CD8-positive, alpha-beta memory T cell (primary cell): Measurements from ENCODE around the gene MIER2. TPM values are rescaled to one million over a fixed set of nuclear protein-coding genes. Genes with fewer than 3 reads are reported as not detected.

ENCODE experiments used
- CTCF ChIA-PET: fragments of 350-600 bp; sonication (Branson Sonifier 250); formaldehyde crosslinking; loops from one replicate; lab custom pipeline; 2021; ENCODE audit warnings: antibody characterized with exemption; lab: Charles Lee
- POLR2A ChIA-PET: fragments of 350-600 bp; sonication (Branson Sonifier 250); formaldehyde crosslinking; loops from one replicate; lab custom pipeline; 2021; ENCODE audit warnings: antibody characterized with exemption; lab: Charles Lee
- DNase-seq, 5 donors: peaks; one replicate each; pipeline versions ENCODE4 v3.0.0 to v3.0.0-alpha.2; 2020 to 2022; ENCODE audit warnings: mixed read lengths in 1 of 5
- H3K27ac ChIP-seq: one replicate; pipeline ENCODE4 v1.7.0; 2013; ENCODE audit warnings: low read depth, mild to moderate bottlenecking, low read length, moderate library complexity
- H3K27me3 ChIP-seq: 2 replicates; pipeline ENCODE4 v1.7.0; 2013; ENCODE audit warnings: low read length, mild to moderate bottlenecking; ENCODE audit not compliant: insufficient read depth, poor library complexity, severe bottlenecking
- H3K36me3 ChIP-seq: 2 replicates; pipeline ENCODE4 v1.7.0; 2013; ENCODE audit warnings: mild to moderate bottlenecking, low read length, moderate library complexity; ENCODE audit not compliant: insufficient read depth
- H3K4me1 ChIP-seq: 2 replicates; pipeline ENCODE4 v1.7.0; 2013; ENCODE audit warnings: mild to moderate bottlenecking, low read length, moderate library complexity; ENCODE audit not compliant: insufficient read depth
- H3K4me3 ChIP-seq: 2 replicates; pipeline ENCODE4 v1.7.0; 2013; ENCODE audit warnings: mild to moderate bottlenecking, low read length
- H3K9me3 ChIP-seq: 2 replicates; pipeline ENCODE4 v1.7.0; 2013; ENCODE audit warnings: mild to moderate bottlenecking, low read length
- H3K27ac Mint-ChIP-seq, 8 donors: one replicate each; pipeline ENCODE4 v1.8.0; 2020 to 2021; ENCODE audit warnings: mixed read lengths in 8 of 8, mild to moderate bottlenecking in 6 of 8, inconsistent platforms in 3 of 8, moderate library complexity in 3 of 8
- H3K27me3 Mint-ChIP-seq, 2 donors: one replicate each; pipeline ENCODE4 v1.8.0; 2020 to 2021; ENCODE audit warnings: mixed read lengths in 2 of 2, mild to moderate bottlenecking in 1 of 2, moderate library complexity in 1 of 2
- H3K36me3 Mint-ChIP-seq, 3 donors: one replicate each; pipeline ENCODE4 v1.8.0; 2020 to 2021; ENCODE audit warnings: mixed read lengths in 3 of 3, inconsistent platforms in 1 of 3, mild to moderate bottlenecking in 1 of 3
- H3K4me1 Mint-ChIP-seq, 3 donors: one replicate each; pipeline ENCODE4 v1.8.0; 2020 to 2021; ENCODE audit warnings: mixed read lengths in 3 of 3, inconsistent platforms in 1 of 3, mild to moderate bottlenecking in 1 of 3
- H3K4me3 Mint-ChIP-seq, 7 donors: one replicate each; pipeline ENCODE4 v1.8.0; 2020 to 2021; ENCODE audit warnings: mixed read lengths in 7 of 7, mild to moderate bottlenecking in 6 of 7, moderate library complexity in 4 of 7, inconsistent platforms in 2 of 7
- H3K9me3 Mint-ChIP-seq, 5 donors: one replicate each; pipeline ENCODE4 v1.8.0; 2020 to 2022; ENCODE audit warnings: mixed read lengths in 5 of 5, mild to moderate bottlenecking in 3 of 5, moderate library complexity in 2 of 5, inconsistent platforms in 1 of 5
- polyA plus RNA-seq: library from polyadenylated mRNA; unstranded; fragments of 300-500 nt; fragmentation: Illumina TruSeq; gene quantifications from one replicate; pipeline ENCODE4 v1.2.3, GENCODE V29; 2021
- total RNA-seq, 2 experiments: library from RNA; stranded (reverse); gene quantifications; one replicate each; pipeline ENCODE4 v1.2.3, GENCODE V29; 2021

Gene MIER2
- total and polyA plus RNA-seq, 3 experiments from 2014 or later: 4.9 to 20.9 (median 20.9) TPM

DNA sequence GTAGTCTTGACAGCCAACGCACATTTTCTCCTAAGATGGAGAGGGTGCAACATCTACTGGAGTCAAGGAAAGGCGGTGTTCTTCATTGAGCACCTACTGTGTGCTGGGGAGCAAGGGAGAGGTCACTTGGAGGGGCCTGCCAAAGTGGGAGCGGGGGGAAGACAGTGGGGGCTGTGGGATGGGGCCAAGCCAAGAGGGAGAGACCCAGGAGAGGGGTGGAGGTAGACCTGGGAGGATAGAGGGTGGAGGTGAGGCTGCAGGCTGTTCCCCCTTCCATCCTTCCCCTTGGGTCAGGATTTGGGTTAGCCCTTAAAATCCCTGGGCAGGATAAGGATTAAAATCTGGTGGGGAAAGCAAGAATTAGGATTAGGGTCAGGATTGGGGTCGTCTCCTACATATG is 51.6 kb downstream of the MIER2 start:
- CTCF ChIA-PET: interaction anchor here (0.6 kb wide), 1 partner anchor 69 kb away, joined by 3 read pairs; no protein-coding TSS in a partner anchor
- Mint-ChIP-seq H3K36me3 (peaks cover 0 to 3% (median 0%) of the 10 kb centered on the region in 3 donors), H3K4me3 (peak overlapping the region in 4 of 7 donors; percentile 29 to 74 (median 40)), H3K27me3 (peaks cover 32 to 68% of the 10 kb centered on the region in 2 donors), H3K4me1 (peaks cover 16 to 19% (median 19%) of the 10 kb centered on the region in 3 donors), H3K27ac (peak overlapping the region in 2 of 8 donors; percentile 17 to 52), H3K9me3 (no peaks in the 10 kb centered on the region)
- POLR2A ChIA-PET: no interaction called here
- Histone ChIP-seq H3K9me3 (no peaks in the 10 kb centered on the region), H3K27ac (no peak overlapping the region), H3K27me3 (peaks cover 13% of the 10 kb centered on the region), H3K4me1 (peaks cover 9% of the 10 kb centered on the region), H3K36me3 (no peaks in the 10 kb centered on the region), H3K4me3 (no peak overlapping the region)
- no peak for DNase-seq

DNA sequence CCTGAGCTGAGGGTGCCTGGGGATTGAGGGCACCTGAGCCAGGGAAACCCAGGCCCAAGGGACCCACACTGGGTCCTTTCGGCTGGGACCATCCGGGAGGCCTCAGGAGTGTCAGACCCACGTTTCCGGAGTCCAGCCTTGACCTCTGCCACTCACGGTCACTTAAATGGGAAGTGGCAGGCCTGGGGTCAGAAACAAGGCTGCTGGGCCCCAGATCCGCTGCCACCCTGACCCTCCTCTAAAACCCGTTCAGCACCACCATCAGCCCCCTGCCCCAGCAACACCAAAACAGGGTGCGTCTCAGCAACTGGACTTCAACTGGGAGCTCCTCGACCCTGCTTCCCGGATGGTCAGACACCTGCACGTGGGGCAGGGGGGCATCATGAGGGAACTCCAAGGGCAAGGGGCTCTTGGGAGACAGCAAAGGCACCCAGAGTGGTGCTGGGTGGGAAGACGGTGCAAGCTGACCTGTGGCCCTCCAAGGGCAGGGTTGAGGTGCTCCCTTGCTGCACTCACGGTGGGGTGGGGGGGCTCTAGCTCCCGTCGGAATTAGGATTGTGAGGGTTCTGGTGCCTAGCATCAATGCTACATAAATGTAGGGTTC is 52.2 kb downstream of the MIER2 start:
- DNase-seq: no peak
- Mint-ChIP-seq H3K9me3 (no peaks in the 10 kb centered on the region), H3K4me3 (peak overlapping the region in 4 of 7 donors; percentile 10 to 72 (median 27)), H3K4me1 (peaks cover 16 to 19% (median 19%) of the 10 kb centered on the region in 3 donors), H3K27me3 (peaks cover 33 to 70% of the 10 kb centered on the region in 2 donors), H3K27ac (peak overlapping the region in 3 of 8 donors; percentile 17 to 54 (median 52)), H3K36me3 (peaks cover 0 to 3% (median 0%) of the 10 kb centered on the region in 3 donors)
- ChIA-PET CTCF (no interaction called here), POLR2A (no interaction called here)
- Histone ChIP-seq H3K36me3 (no peaks in the 10 kb centered on the region), H3K9me3 (no peaks in the 10 kb centered on the region), H3K4me1 (peaks cover 9% of the 10 kb centered on the region), H3K4me3 (no peak overlapping the region), H3K27me3 (peaks cover 13% of the 10 kb centered on the region), H3K27ac (no peak overlapping the region)

DNA sequence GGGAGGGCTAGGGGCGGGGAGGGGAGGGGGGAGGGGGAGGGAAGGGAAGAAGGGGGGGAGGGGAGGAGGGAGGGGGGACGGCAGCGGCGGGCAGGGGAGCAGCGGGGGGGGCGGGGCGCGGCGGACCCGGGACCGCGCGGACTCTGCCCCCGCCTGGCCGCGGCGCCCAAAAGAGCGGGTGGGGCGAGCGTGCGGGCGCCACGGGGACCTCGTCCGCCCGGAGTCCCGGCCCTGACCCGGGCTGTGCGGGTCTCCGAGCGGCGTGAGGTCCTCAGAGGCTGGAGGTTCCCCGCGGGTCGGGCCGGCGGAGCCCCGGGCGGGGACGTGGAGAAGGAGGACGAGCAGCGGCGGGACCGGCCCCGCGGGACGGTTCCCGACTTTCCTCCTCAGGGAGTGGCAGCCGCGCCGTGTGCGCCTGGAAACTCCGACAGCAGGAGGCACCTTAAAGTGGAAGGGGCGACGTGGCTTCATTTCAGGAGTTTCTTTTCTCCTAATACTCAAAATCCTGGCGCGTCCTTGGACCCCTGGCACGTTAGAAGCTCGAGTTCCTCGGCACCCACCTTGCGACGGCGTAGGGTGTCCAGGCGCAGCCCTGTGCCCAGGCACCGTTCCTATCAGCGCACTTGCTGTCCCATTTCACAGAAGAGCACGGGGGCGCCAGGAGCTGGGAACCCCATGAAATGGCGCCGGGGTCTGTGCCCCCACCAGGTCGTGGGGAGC is 52.9 kb downstream of the MIER2 start:
- POLR2A ChIA-PET: no interaction called here
- no peak overlapping the region for H3K27ac ChIP-seq
- H3K36me3 ChIP-seq: no peaks in the 10 kb centered on the region
- Mint-ChIP-seq H3K4me1 (peaks cover 16 to 19% (median 19%) of the 10 kb centered on the region in 3 donors), H3K9me3 (no peaks in the 10 kb centered on the region), H3K36me3 (peaks cover 0 to 3% (median 0%) of the 10 kb centered on the region in 3 donors), H3K4me3 (peak overlapping the region in 1 of 7 donors; percentile 36), H3K27me3 (peaks cover 38 to 77% of the 10 kb centered on the region in 2 donors), H3K27ac (no peak overlapping the region)
- H3K4me3 ChIP-seq: no peak overlapping the region
- peaks cover 13% of the 10 kb centered on the region for H3K27me3 ChIP-seq
- CTCF ChIA-PET: no interaction called here
- H3K4me1 ChIP-seq: peaks cover 9% of the 10 kb centered on the region
- no peak for DNase-seq
- H3K9me3 ChIP-seq: no peaks in the 10 kb centered on the region

DNA sequence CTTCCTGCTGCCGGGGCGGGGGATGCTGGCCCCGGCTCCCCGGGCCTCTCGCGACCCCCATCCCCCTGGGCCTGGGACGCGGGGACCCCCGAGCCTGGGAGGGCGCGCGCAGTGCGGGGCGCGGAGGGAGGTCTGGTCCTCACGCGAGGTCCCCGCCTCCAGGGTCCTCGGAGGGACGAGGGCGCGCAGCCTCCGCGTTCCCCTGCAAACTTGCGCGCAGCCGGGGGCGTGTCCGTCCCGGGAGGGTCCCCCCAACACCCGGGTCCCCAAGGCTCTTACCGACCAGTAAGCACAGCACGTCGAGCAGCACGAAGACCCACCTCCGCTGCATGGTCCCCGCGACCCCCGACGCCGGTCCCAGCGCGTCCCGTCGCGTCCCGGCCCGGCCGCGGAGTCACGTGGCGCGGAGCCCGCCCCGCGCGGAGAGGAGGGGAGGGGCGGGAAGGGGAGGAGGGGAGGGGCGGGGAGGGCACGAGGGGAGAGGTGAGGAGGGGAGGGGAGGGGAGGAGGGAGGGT is 53.5 kb downstream of the MIER2 start, which contains the start of gene PLPP2:
Gene PLPP2, minus strand, starts transcription at position 398 of the 516 bp plus-strand sequence. Its CDS starts 67 bp downstream, at position 331.
- Histone ChIP-seq H3K27ac (no peak within 1 kb of the TSS), H3K4me1 (peaks cover 9% of the 10 kb centered on the region), H3K4me3 (no peak within 1 kb of the TSS), H3K36me3 (no peaks in the 10 kb centered on the region), H3K27me3 (peaks cover 13% of the 10 kb centered on the region), H3K9me3 (no peaks in the 10 kb centered on the region)
- peaks cover 16 to 19% (median 19%) of the 10 kb centered on the region in 3 donors for H3K4me1 Mint-ChIP-seq
- peak within 1 kb of the TSS in 4 of 8 donors; percentile 79 to 96 (median 86) for H3K27ac Mint-ChIP-seq
- DNase-seq: peak in 1 of 5 donors; percentile 25
- POLR2A ChIA-PET: no interaction called here
- peaks cover 38 to 72% of the 10 kb centered on the region in 2 donors for H3K27me3 Mint-ChIP-seq
- H3K36me3 Mint-ChIP-seq: peaks cover 0 to 3% (median 0%) of the 10 kb centered on the region in 3 donors
- H3K9me3 Mint-ChIP-seq: no peaks in the 10 kb centered on the region
- H3K4me3 Mint-ChIP-seq: peak within 1 kb of the TSS; percentile 41 to 92 (median 71)
- CTCF ChIA-PET: no interaction called here

DNA sequence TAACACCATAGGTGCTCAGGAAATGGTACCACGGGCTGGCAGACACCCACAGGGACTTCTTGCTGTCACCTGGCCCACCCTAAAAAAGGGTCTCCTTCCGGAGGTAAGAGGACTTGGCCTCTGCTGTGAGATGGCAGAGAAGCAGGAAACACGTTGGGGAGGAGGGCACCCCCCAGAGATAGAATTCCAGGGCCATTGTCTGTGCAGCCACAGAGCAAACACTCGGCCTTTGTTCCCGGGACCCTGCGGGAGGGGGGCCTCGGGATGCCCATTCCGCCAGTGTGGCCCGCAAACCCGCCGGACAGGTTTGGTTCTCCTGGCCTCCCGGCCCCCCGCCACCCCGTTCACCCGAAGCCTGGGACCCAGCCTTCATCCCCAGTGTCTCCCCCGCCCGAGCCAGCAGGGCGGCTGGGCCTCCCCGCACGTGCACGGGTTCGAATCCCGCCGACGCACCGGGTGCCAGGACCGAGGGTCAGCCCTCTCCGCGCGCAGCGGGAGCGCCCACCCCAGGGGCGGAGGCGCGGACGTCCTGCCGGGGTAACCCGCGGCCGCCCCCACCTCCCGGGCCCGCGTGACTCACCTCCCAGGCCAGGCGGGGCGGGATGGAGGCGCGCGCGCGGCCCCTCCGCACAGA is 54.1 kb downstream of the MIER2 start:
- H3K4me3 Mint-ChIP-seq: peak overlapping the region; percentile 41 to 92 (median 71)
- Histone ChIP-seq H3K4me3 (no peak overlapping the region), H3K27me3 (peaks cover 13% of the 10 kb centered on the region), H3K9me3 (no peaks in the 10 kb centered on the region), H3K27ac (no peak overlapping the region), H3K4me1 (peaks cover 9% of the 10 kb centered on the region), H3K36me3 (no peaks in the 10 kb centered on the region)
- ChIA-PET CTCF (no interaction called here), POLR2A (no interaction called here)
- peaks cover 16 to 19% (median 19%) of the 10 kb centered on the region in 3 donors for H3K4me1 Mint-ChIP-seq
- peak overlapping the region in 4 of 8 donors; percentile 79 to 96 (median 86) for H3K27ac Mint-ChIP-seq
- peaks cover 36 to 67% of the 10 kb centered on the region in 2 donors for H3K27me3 Mint-ChIP-seq
- DNase-seq: peak in 2 of 5 donors; percentile 39 to 49
- no peaks in the 10 kb centered on the region for H3K9me3 Mint-ChIP-seq
- peaks cover 0 to 3% (median 0%) of the 10 kb centered on the region in 3 donors for H3K36me3 Mint-ChIP-seq

DNA sequence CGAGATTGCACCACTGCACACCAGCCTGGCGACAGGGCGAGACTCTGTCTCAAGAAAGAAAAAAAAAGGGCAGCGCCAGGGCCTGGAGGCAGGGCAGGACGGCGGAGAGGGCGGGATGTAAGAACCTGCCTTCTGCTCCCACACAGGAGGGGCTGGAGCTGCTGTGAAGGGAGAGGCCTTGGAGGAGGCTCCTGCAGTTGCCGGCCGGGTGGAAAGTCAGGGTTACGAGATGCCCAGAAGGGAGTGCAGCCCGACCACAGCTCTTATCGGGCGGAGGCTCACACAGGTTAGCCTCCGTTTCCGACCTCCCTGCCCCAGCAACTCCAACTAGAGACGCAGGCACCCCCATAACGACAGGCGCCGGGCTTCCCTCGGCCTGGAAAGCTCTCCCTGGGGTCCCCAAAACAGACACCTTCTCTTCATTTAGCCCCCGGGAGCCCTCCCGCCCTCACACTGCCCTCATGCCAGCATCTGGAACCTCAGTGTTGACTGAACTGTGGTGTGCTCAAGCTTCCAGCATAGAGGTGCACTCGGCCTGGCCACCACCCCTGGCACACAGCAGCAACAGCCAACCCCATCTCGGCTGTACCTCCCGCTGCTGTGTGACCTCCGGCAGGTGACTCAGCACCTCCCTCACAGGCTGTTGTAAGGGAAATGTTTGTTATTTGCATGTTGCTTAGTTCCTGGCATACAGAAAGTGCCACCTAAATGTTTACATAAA is 54.8 kb downstream of the MIER2 start:
- H3K36me3 ChIP-seq: no peaks in the 10 kb centered on the region
- peaks cover 7% of the 10 kb centered on the region for H3K4me1 ChIP-seq
- H3K9me3 ChIP-seq: no peaks in the 10 kb centered on the region
- H3K9me3 Mint-ChIP-seq: no peaks in the 10 kb centered on the region
- H3K4me3 ChIP-seq: no peak overlapping the region
- ChIA-PET CTCF (no interaction called here), POLR2A (no interaction called here)
- peaks cover 0 to 3% (median 0%) of the 10 kb centered on the region in 3 donors for H3K36me3 Mint-ChIP-seq
- H3K27ac ChIP-seq: no peak overlapping the region
- peak in 3 of 5 donors; percentile 49 to 63 (median 57) for DNase-seq
- H3K4me3 Mint-ChIP-seq: peak overlapping the region; percentile 41 to 92 (median 71)
- peak overlapping the region in 4 of 8 donors; percentile 79 to 96 (median 86) for H3K27ac Mint-ChIP-seq
- peaks cover 13% of the 10 kb centered on the region for H3K27me3 ChIP-seq
- H3K4me1 Mint-ChIP-seq: peaks cover 15 to 18% (median 18%) of the 10 kb centered on the region in 3 donors
- H3K27me3 Mint-ChIP-seq: peaks cover 36 to 63% of the 10 kb centered on the region in 2 donors

DNA sequence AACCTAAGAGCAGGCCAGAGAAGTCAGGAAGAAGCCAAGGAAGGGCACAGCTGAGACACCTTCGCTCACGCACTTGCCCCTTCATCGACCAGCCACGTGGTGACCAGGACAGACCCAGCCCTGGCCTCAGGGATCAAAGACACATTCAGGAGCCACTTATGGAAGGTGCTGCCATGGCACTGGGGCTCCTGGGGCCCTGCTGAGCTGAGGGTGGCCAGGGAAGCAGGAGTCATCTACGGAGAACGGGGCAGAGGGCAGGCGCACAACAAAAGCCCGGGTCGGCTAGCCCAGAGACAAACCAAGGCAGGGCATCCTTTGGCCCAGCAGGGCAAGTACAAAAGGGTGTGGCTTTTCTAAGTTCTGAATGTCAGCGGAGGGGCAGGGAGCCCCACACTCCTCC is 55.7 kb downstream of the MIER2 start:
- Mint-ChIP-seq H3K27me3 (peaks cover 28 to 58% of the 10 kb centered on the region in 2 donors), H3K9me3 (no peaks in the 10 kb centered on the region), H3K27ac (peak overlapping the region in 2 of 8 donors; percentile 84 to 90), H3K4me3 (no peak overlapping the region), H3K4me1 (peaks cover 9 to 10% (median 9%) of the 10 kb centered on the region in 3 donors), H3K36me3 (peaks cover 0 to 3% (median 0%) of the 10 kb centered on the region in 3 donors)
- ChIA-PET POLR2A (no interaction called here), CTCF (no interaction called here)
- H3K4me1 ChIP-seq: peaks cover 5% of the 10 kb centered on the region
- H3K27ac ChIP-seq: no peak overlapping the region
- DNase-seq: no peak
- H3K36me3 ChIP-seq: no peaks in the 10 kb centered on the region
- no peak overlapping the region for H3K4me3 ChIP-seq
- H3K9me3 ChIP-seq: no peaks in the 10 kb centered on the region
- H3K27me3 ChIP-seq: peaks cover 13% of the 10 kb centered on the region
